ENCODE results near the gene RBBP8NL. TPM values are rescaled to one million over a fixed set of nuclear protein-coding genes. Genes with fewer than 3 reads are reported as not detected.
A peak's percentile ranks its signal among the peaks of the same experiment; 100 is the strongest.

RBBP8NL gene
- total RNA-seq, 1 experiment from 2014 or later: not detected

- DNase-seq (ENCODE audit: low read depth): no peak
These were observed 34.6 kb downstream of the RBBP8NL start for GRCh38 chr20:62392621-62393334.

- DNase-seq (ENCODE audit: low read depth): no peak
These were observed 35.3 kb downstream of the RBBP8NL start for GRCh38 chr20:62392077-62392418.

GRCh38 chr20:62391165-62392076 is 35.9 kb downstream of the RBBP8NL start:
- DNase-seq (ENCODE audit: low read depth): no peak

GRCh38 chr20:62390317-62391164 is 36.8 kb downstream of the RBBP8NL start:
- no peak for DNase-seq (ENCODE audit: low read depth)

GRCh38 chr20:62389601-62390087 is 37.7 kb downstream of the RBBP8NL start:
- no peak for DNase-seq (ENCODE audit: low read depth)

- DNase-seq (ENCODE audit: low read depth): no peak
These were observed 38.3 kb downstream of the RBBP8NL start for GRCh38 chr20:62388839-62389600.

- no peak for DNase-seq (ENCODE audit: low read depth)
These were observed 39.3 kb downstream of the RBBP8NL start for GRCh38 chr20:62387933-62388635.

- DNase-seq (ENCODE audit: low read depth): no peak
These were observed 40.0 kb downstream of the RBBP8NL start for GRCh38 chr20:62387219-62387913.

- peak; percentile 96 for DNase-seq (ENCODE audit: low read depth)
These were observed 40.7 kb downstream of the RBBP8NL start, which contains the start of gene RPS21 for GRCh38 chr20:62386383-62387218. Gene RPS21 (plus strand): TSS chr20:62387103. CDS start chr20:62387339, 236 bp downstream.

- peak; percentile 73 for DNase-seq (ENCODE audit: low read depth)
These were observed 44.8 kb downstream of the RBBP8NL start for GRCh38 chr20:62382306-62383198.

GRCh38 chr20:62381842-62382241 is 45.5 kb downstream of the RBBP8NL start:
- DNase-seq (ENCODE audit: low read depth): no peak

- peak; percentile 67 for DNase-seq (ENCODE audit: low read depth)
These were observed 46.0 kb downstream of the RBBP8NL start for GRCh38 chr20:62381202-62381797.

GRCh38 chr20:62378215-62378614 is 49.1 kb downstream of the RBBP8NL start:
- DNase-seq (ENCODE audit: low read depth): no peak

GRCh38 chr20:62377615-62378178 is 49.6 kb downstream of the RBBP8NL start:
- no peak for DNase-seq (ENCODE audit: low read depth)

- DNase-seq (ENCODE audit: low read depth): no peak
These were observed 50.3 kb downstream of the RBBP8NL start for GRCh38 chr20:62377064-62377461.

GRCh38 chr20:62376112-62377063 is 51.0 kb downstream of the RBBP8NL start:
- peak; percentile 82 for DNase-seq (ENCODE audit: low read depth)

Measured in Daoy (cell line).